Endothelial cell of umbilical vein (primary cell): ENCODE results near the gene MCHR1. TPM values are rescaled to one million over a fixed set of nuclear protein-coding genes. Genes with fewer than 3 reads are reported as not detected.

Source experiments
- BruUV-seq: library from RNA; stranded (reverse); fragments of 400-500 nt; replicated peaks from 2 replicates; lab custom pipeline; 2021; lab: Mats Ljungman, UMichigan
- CTCF ChIA-PET: fragments of 300-600, 350-600 bp; sonication (Branson Sonifier 250); formaldehyde crosslinking; loops from one replicate; lab custom pipeline; 2021; ENCODE audit warnings: antibody characterized with exemption, inconsistent platforms; lab: Charles Lee
- POLR2A ChIA-PET: fragments of 300-600, 350-600 bp; sonication (Branson Sonifier 250); formaldehyde crosslinking; loops from one replicate; lab custom pipeline; 2021; ENCODE audit warnings: antibody characterized with exemption, inconsistent platforms; lab: Charles Lee
- DNase-seq: peaks from one replicate; pipeline ENCODE4 v3.0.0-alpha.2; 2011; ENCODE audit warnings: low read depth, low spot score
- FAIRE-seq: peaks from 2 replicates; lab custom pipeline; 2011; peaks lifted over from hg19 to GRCh38; lab: Jason Lieb, UNC
- H2AFZ ChIP-seq: 2 replicates; pipeline ENCODE4 v1.6.0; 2012; ENCODE audit warnings: low read depth, low read length, control low read depth, inconsistent platforms
- H3K27ac ChIP-seq: 2 replicates; pipeline ENCODE4 v1.5.1; 2011; ENCODE audit warnings: low read depth, mild to moderate bottlenecking, control low read depth, low read length, moderate library complexity; ENCODE audit not compliant: insufficient read depth
- H3K27me3 ChIP-seq, 2 experiments: 2 replicates each; pipeline versions ENCODE4 v1.6.0 to v1.6.1; 2011; ENCODE audit warnings: low read length in 2 of 2, mixed read lengths in 1 of 2; ENCODE audit not compliant: control insufficient read depth in 2 of 2, insufficient read depth in 2 of 2
- H3K36me3 ChIP-seq, 2 experiments: 2 replicates in 1 of 2; 3 replicates in 1 of 2; pipeline ENCODE4 v1.5.1; 2011; ENCODE audit warnings: low read length in 2 of 2, mild to moderate bottlenecking in 1 of 2, moderate library complexity in 1 of 2; ENCODE audit not compliant: control insufficient read depth in 2 of 2, insufficient read depth in 2 of 2; ENCODE audit errors: extremely low read depth in 1 of 2
- H3K4me1 ChIP-seq: 3 replicates; pipeline ENCODE4 v1.5.1; 2011; ENCODE audit warnings: mild to moderate bottlenecking, low read length; ENCODE audit not compliant: control insufficient read depth, insufficient read depth; ENCODE audit errors: extremely low read depth
- H3K4me2 ChIP-seq: 2 replicates; pipeline ENCODE4 v1.6.1; 2011; ENCODE audit warnings: low read length, control low read depth, mixed read lengths; ENCODE audit not compliant: insufficient read depth
- H3K4me3 ChIP-seq, 3 experiments: fragments of 200-600 bp in 1 of 3; sonication (generic), shearing (Covaris generic) in 1 of 3; replicated peaks in 1 of 3; 2 replicates each; pipeline ENCODE4 v1.5.1; 2011 to 2016; ENCODE audit warnings: control low read depth in 3 of 3, low read length in 3 of 3, mild to moderate bottlenecking in 2 of 3, inconsistent platforms in 1 of 3, low read depth in 1 of 3, moderate library complexity in 1 of 3; ENCODE audit not compliant: insufficient read depth in 1 of 3
- H3K79me2 ChIP-seq: 2 replicates; pipeline ENCODE4 v1.6.0; 2012; ENCODE audit warnings: low read length, inconsistent platforms; ENCODE audit not compliant: control insufficient read depth, insufficient read depth
- H3K9ac ChIP-seq: replicated peaks from 2 replicates; pipeline ENCODE3; 2011; ENCODE audit warnings: low read length, control low read depth; ENCODE audit not compliant: insufficient read depth; ENCODE audit errors: extremely low read depth
- H3K9me1 ChIP-seq: replicated peaks from 3 replicates; pipeline ENCODE4 v1.6.0; 2011; ENCODE audit warnings: mild to moderate bottlenecking, low read length; ENCODE audit not compliant: control insufficient read depth, insufficient read depth; ENCODE audit errors: extremely low read depth
- H3K9me3 ChIP-seq: replicated peaks from 2 replicates; pipeline ENCODE4 v1.5.1; 2012; ENCODE audit warnings: low read length, inconsistent platforms; ENCODE audit not compliant: control insufficient read depth, insufficient read depth
- H4K20me1 ChIP-seq: replicated peaks from 2 replicates; pipeline ENCODE3; 2011; ENCODE audit warnings: mild to moderate bottlenecking, low read length; ENCODE audit not compliant: control insufficient read depth, insufficient read depth; ENCODE audit errors: extremely low read depth
- CTCF ChIP-seq, 2 donors: IDR thresholded peaks; 1 replicate in 1 of 2; 2 replicates in 1 of 2; pipeline ENCODE4 v1.5.1; 2011; ENCODE audit warnings: low read length in 2 of 2, mild to moderate bottlenecking in 2 of 2, moderate library complexity in 2 of 2, control low read depth in 1 of 2, inconsistent platforms in 1 of 2, low read depth in 1 of 2; ENCODE audit not compliant: insufficient read depth in 1 of 2; ENCODE audit errors: extremely low read depth in 1 of 2
- EZH2 ChIP-seq: IDR thresholded peaks from 2 replicates; pipeline ENCODE4 v1.6.1; 2012; ENCODE audit warnings: borderline replicate concordance, low read depth, mild to moderate bottlenecking, moderate library complexity, low read length, inconsistent platforms; ENCODE audit not compliant: severe bottlenecking
- FOS ChIP-seq: IDR thresholded peaks from 2 replicates; pipeline ENCODE4 v1.6.1; 2011; ENCODE audit warnings: mild to moderate bottlenecking, low read length, moderate library complexity, borderline replicate concordance; ENCODE audit not compliant: insufficient read depth
- GATA2 ChIP-seq: IDR thresholded peaks from 2 replicates; pipeline ENCODE4 v1.7.0; 2011; ENCODE audit warnings: low read depth, mild to moderate bottlenecking, moderate library complexity, mixed read lengths, low read length; ENCODE audit not compliant: insufficient read length, insufficient read depth
- JUN ChIP-seq: IDR thresholded peaks from 2 replicates; pipeline ENCODE4 v1.6.1; 2011; ENCODE audit warnings: borderline replicate concordance, low read depth; ENCODE audit not compliant: insufficient read length, insufficient read depth
- MYC ChIP-seq: IDR thresholded peaks from one replicate; pipeline ENCODE4 v1.6.1; 2011; ENCODE audit warnings: mild to moderate bottlenecking, low read depth, low read length
- POLR2A ChIP-seq: IDR thresholded peaks from 2 replicates; pipeline ENCODE4 v1.6.1; 2012; ENCODE audit warnings: low read depth, mild to moderate bottlenecking, control low read depth, low read length
- POLR2AphosphoS5 ChIP-seq: IDR thresholded peaks from 2 replicates; pipeline ENCODE4 v1.6.1; 2012; ENCODE audit warnings: low read depth, mild to moderate bottlenecking, control low read depth, low read length, moderate library complexity; ENCODE audit not compliant: insufficient read depth
- dilution Hi-C: fragments of 300-500 bp; cut with MboI; formaldehyde crosslinking; loops from one replicate; pipeline ENCODE4 v1.15.0; 2019; ENCODE audit warnings: low sequenced_read_pairs; ENCODE audit not compliant: extremely low pct_ligation_motif_present
- intact Hi-C: fragments of 100-400 bp; cut with micrococcal nuclease; formaldehyde crosslinking; loops from one replicate; pipeline ENCODE4 v1.10.0; 2022
- polyA plus RNA-seq, 4 experiments: library from polyadenylated mRNA; depleted of rRNA in 3 of 4; stranded (reverse) in 3 of 4; unstranded in 1 of 4; fragments of >200 nt; gene quantifications; 2 replicates each; pipeline versions ENCODE4 v1.2.1 to v1.2.3, GENCODE V29; 2011 to 2012; ENCODE audit warnings: missing spikeins in 1 of 4
- total RNA-seq: library from RNA; stranded (reverse); gene quantifications from 2 replicates; pipeline ENCODE4 v1.2.3, GENCODE V29; 2021
- TF ChIP-seq, protein P1 (sequence below): IDR thresholded peaks from 2 replicates; pipeline ENCODE4 v1.6.1; 2011; ENCODE audit not compliant: insufficient read depth, insufficient read length

Gene MCHR1
- total and polyA plus RNA-seq, 2 donors (not counting 3 experiments of a cell fraction or from before 2014, with no cell fraction given), result not detected

GRCh38 chr22:40718250-40719204, 39.2 kb downstream of the MCHR1 start:
- Histone ChIP-seq H3K4me2 (no peak overlapping the region), H4K20me1 (no peaks in the 10 kb centered on the region), H3K4me1 (no peaks in the 10 kb centered on the region), H3K9ac (no peak overlapping the region), H3K27ac (no peak overlapping the region), H2AFZ (no peak overlapping the region), H3K9me3 (no peaks in the 10 kb centered on the region), H3K36me3 (no peaks in the 10 kb centered on the region), H3K79me2 (no peaks in the 10 kb centered on the region), H3K4me3 (no peak overlapping the region), H3K27me3 (peaks cover 3 to 4% of the 10 kb centered on the region in 2 experiments), H3K9me1 (no peaks in the 10 kb centered on the region)
- intact Hi-C loops, result no loop called here
- BruUV-seq, result no TSS peak
- ChIA-PET CTCF (interaction anchor here (1.3 kb wide), 1 partner anchor 9 kb away, joined by 3 read pairs; no protein-coding TSS in a partner anchor), POLR2A (no interaction called here)
- dilution Hi-C loops, result no loop called here
- DNase-seq, result no peak
- FAIRE-seq, result no peak
- TF ChIP-seq GATA2 (no peak), MYC (no peak), CTCF (IDR thresholded peaks at IDR 0.05; ENCODE audit: extremely low read depth in 1 of 2, insufficient read depth in 1 of 2, low read depth in 1 of 2, low read length in 2 of 2) (no peak), EZH2 (no peak), POLR2A (no peak), JUN (no peak), POLR2AphosphoS5 (no peak), FOS (no peak)
- TF ChIP-seq, protein P1, sequence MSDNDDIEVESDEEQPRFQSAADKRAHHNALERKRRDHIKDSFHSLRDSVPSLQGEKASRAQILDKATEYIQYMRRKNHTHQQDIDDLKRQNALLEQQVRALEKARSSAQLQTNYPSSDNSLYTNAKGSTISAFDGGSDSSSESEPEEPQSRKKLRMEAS, result no peak
